Fibroblast of mammary gland (primary cell): ENCODE measurements around the gene KBTBD7.

Experiments
- DNase-seq: peaks from one replicate; pipeline ENCODE4 v3.0.0-alpha.2; 2010; ENCODE audit warnings: low read depth
- H3K4me3 ChIP-seq: 2 replicates; pipeline ENCODE4 v1.5.1; 2011; ENCODE audit warnings: low read depth, mild to moderate bottlenecking, low read length, moderate library complexity; ENCODE audit not compliant: control insufficient read depth
- CTCF ChIP-seq: conservative IDR thresholded peaks from 2 replicates; pipeline ENCODE4 v1.5.1; 2011; ENCODE audit warnings: low read depth, low read length, inconsistent platforms; ENCODE audit not compliant: control insufficient read depth, insufficient read depth

KBTBD7 gene, protein sequence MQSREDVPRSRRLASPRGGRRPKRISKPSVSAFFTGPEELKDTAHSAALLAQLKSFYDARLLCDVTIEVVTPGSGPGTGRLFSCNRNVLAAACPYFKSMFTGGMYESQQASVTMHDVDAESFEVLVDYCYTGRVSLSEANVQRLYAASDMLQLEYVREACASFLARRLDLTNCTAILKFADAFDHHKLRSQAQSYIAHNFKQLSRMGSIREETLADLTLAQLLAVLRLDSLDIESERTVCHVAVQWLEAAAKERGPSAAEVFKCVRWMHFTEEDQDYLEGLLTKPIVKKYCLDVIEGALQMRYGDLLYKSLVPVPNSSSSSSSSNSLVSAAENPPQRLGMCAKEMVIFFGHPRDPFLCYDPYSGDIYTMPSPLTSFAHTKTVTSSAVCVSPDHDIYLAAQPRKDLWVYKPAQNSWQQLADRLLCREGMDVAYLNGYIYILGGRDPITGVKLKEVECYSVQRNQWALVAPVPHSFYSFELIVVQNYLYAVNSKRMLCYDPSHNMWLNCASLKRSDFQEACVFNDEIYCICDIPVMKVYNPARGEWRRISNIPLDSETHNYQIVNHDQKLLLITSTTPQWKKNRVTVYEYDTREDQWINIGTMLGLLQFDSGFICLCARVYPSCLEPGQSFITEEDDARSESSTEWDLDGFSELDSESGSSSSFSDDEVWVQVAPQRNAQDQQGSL

DNA sequence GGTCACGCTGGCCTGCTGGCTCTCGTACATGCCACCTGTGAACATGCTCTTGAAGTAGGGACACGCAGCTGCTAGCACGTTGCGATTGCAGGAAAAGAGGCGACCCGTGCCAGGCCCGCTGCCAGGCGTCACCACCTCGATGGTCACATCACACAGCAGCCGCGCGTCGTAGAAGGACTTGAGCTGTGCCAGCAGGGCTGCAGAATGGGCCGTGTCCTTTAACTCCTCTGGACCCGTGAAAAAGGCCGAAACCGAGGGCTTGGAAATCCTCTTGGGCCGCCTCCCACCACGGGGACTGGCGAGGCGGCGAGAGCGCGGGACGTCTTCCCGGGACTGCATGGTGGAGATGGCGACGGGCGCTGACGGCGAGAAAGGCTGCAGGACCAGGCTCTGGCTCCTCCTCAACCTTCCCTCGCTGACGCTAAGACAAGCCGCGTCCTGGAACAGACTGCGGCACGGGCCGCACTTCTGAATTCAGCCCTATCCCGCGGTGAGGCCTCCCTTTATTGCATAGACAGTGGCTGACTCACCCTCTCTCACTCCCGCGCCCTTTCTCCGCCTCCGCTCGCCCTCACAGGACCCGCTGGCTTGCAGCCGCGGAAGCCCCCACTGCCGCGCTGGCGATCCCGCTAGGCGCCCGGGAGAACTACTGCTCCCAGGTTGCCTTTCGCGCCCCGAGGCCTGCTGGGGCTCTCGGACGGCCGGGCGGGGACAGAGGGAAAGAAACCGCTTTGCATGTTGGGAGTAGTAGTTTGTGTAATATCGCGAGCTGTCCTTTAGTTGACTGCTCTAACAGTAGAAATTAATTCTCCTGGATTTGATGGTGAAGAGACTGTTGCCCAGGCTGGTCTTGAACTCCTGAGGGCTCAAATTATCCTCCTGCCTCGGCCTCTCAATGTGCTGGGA lies at the start of gene KBTBD7:
TSS of gene KBTBD7 (minus strand) at position 651 of the 906 bp plus-strand sequence. CDS start at position 339, 312 bp downstream.
- no peak for TF ChIP-seq CTCF
- peak; percentile 98 for DNase-seq
- peak within 1 kb of the TSS; percentile 56 for H3K4me3 ChIP-seq

DNA sequence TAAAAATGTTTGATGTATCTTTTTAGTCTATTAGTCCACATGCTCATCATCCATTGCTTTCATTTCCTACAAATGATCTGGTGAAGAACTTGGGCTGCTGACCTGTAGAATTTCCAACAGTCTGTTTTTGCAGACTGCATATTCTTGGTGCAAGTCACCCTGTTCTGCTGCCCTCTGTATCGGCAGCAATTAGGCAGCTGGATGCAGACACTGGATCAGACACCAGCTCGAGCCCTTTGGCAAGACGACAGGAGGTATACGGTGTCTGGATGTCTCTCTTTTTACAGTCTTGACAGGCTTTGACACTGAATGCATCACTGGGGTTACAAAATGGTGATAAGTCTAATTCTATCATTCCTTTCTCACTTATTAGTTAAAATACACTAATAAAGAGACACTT lies 47.3 kb upstream of the KBTBD7 start:
- DNase-seq = no peak
- TF ChIP-seq CTCF = no peak
- no peak overlapping the region for H3K4me3 ChIP-seq

DNA sequence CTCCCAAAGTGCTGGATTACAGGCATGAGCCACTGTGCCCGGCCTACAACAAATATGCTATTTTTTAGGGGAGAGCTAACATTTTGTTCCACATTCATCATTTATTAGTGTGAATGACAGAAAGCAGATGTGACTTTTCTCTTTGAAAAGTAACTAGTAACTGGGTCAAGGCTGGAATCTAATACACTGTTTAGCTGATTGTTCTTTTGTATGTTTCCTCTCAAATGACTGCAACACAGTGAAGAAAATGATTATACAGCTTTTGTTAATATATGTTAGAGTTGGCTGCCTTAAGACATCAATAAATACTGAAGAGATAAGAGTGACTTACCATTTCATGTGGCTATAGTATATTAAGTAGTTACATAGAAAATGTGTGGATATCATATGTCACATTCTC lies 42.0 kb upstream of the KBTBD7 start:
- no peak overlapping the region for H3K4me3 ChIP-seq
- no peak for TF ChIP-seq CTCF
- no peak for DNase-seq

GRCh38 chr13:41232578-41233480 lies 38.5 kb upstream of the KBTBD7 start:
- H3K4me3 ChIP-seq = no peak overlapping the region
- no peak for TF ChIP-seq CTCF
- peak; percentile 2 for DNase-seq

- H3K4me3 ChIP-seq = no peak overlapping the region
- DNase-seq = peak; percentile 21
- no peak for TF ChIP-seq CTCF
Measured at GRCh38 chr13:41231786-41232185, 37.4 kb upstream of the KBTBD7 start.
